Liver (tissue), 9 donors: ENCODE measurements around the gene FYCO1. TPM values are rescaled to one million over a fixed set of nuclear protein-coding genes. Genes with fewer than 3 reads are reported as not detected.

Experiments used
- DNase-seq: peaks from one replicate; pipeline ENCODE4 v3.0.0-alpha.2; 2017; ENCODE audit warnings: low spot score
- H3K27ac ChIP-seq, 2 donors: one replicate each; pipeline ENCODE4 v1.7.0; 2013; ENCODE audit warnings: inconsistent platforms in 2 of 2, low read length in 2 of 2, control low read depth in 1 of 2, low read depth in 1 of 2, mild to moderate bottlenecking in 1 of 2
- H3K27me3 ChIP-seq, 4 donors: one replicate each; pipeline versions ENCODE4 v1.6.1 to v1.7.0; 2013; ENCODE audit warnings: low read length in 3 of 4, inconsistent platforms in 1 of 4, mild to moderate bottlenecking in 1 of 4, moderate library complexity in 1 of 4; ENCODE audit not compliant: control insufficient read depth in 4 of 4, insufficient read depth in 4 of 4
- H3K36me3 ChIP-seq, 4 donors: one replicate each; pipeline versions ENCODE4 v1.6.1 to v1.7.0; 2013; ENCODE audit warnings: low read length in 3 of 4, mild to moderate bottlenecking in 3 of 4, low read depth in 1 of 4, moderate library complexity in 1 of 4; ENCODE audit not compliant: control insufficient read depth in 4 of 4, insufficient read depth in 3 of 4
- H3K4me1 ChIP-seq, 4 donors: one replicate each; pipeline versions ENCODE4 v1.6.1 to v1.7.0; 2013; ENCODE audit warnings: low read length in 3 of 4, mild to moderate bottlenecking in 3 of 4, moderate library complexity in 1 of 4; ENCODE audit not compliant: control insufficient read depth in 4 of 4, insufficient read depth in 4 of 4
- H3K4me3 ChIP-seq, 3 donors: one replicate each; pipeline versions ENCODE4 v1.6.1 to v1.7.0; 2013; ENCODE audit warnings: low read length in 3 of 3, control low read depth in 1 of 3, low read depth in 1 of 3, mild to moderate bottlenecking in 1 of 3
- H3K9ac ChIP-seq, 2 donors: one replicate each; pipeline ENCODE4 v1.7.0; 2013; ENCODE audit warnings: low read length in 2 of 2, mild to moderate bottlenecking in 2 of 2, moderate library complexity in 2 of 2, control low read depth in 1 of 2, low read depth in 1 of 2
- H3K9me3 ChIP-seq, 4 donors: one replicate each; pipeline versions ENCODE4 v1.6.1 to v1.7.0; 2013; ENCODE audit warnings: low read length in 3 of 4; ENCODE audit not compliant: control insufficient read depth in 4 of 4
- FOXA1 ChIP-seq: IDR thresholded peaks from 2 replicates; pipeline ENCODE4 v1.6.1; 2016; ENCODE audit warnings: antibody characterized with exemption
- FOXA2 ChIP-seq: IDR thresholded peaks from 2 replicates; pipeline ENCODE4 v1.6.1; 2016; ENCODE audit warnings: antibody characterized with exemption
- GABPA ChIP-seq, 2 donors: IDR thresholded peaks in 1 of 2; conservative IDR thresholded peaks in 1 of 2; 2 replicates each; pipeline ENCODE4 v1.6.1; 2016; ENCODE audit warnings: antibody characterized with exemption in 2 of 2, mild to moderate bottlenecking in 1 of 2, moderate library complexity in 1 of 2
- HNF4A ChIP-seq, 2 donors: conservative IDR thresholded peaks; 2 replicates each; pipeline ENCODE4 v1.6.1; 2016; ENCODE audit warnings: antibody characterized with exemption in 2 of 2, mild to moderate bottlenecking in 2 of 2
- HNF4G ChIP-seq: IDR thresholded peaks from 2 replicates; pipeline ENCODE4 v1.6.1; 2016; ENCODE audit warnings: antibody characterized with exemption
- JUND ChIP-seq, 2 donors: IDR thresholded peaks; 2 replicates each; pipeline ENCODE4 v1.6.1; 2016; ENCODE audit warnings: antibody characterized with exemption in 2 of 2
- MAX ChIP-seq: IDR thresholded peaks from 2 replicates; pipeline ENCODE4 v1.6.1; 2016; ENCODE audit warnings: antibody characterized with exemption
- NR2F2 ChIP-seq: IDR thresholded peaks from 2 replicates; pipeline ENCODE4 v1.6.1; 2016; ENCODE audit warnings: antibody characterized with exemption
- RAD21 ChIP-seq, 2 donors: IDR thresholded peaks; 2 replicates each; pipeline ENCODE4 v1.6.1; 2016; ENCODE audit warnings: antibody characterized with exemption in 2 of 2, mild to moderate bottlenecking in 2 of 2
- REST ChIP-seq: IDR thresholded peaks from 2 replicates; pipeline ENCODE4 v1.6.1; 2016; ENCODE audit warnings: antibody characterized with exemption, mild to moderate bottlenecking
- RXRA ChIP-seq, 2 donors: IDR thresholded peaks; 2 replicates each; pipeline ENCODE4 v1.6.1; 2017 to 2018; ENCODE audit warnings: antibody characterized with exemption in 2 of 2, mild to moderate bottlenecking in 1 of 2
- SP1 ChIP-seq: IDR thresholded peaks from 2 replicates; pipeline ENCODE4 v1.6.1; 2018; ENCODE audit warnings: antibody characterized with exemption, mild to moderate bottlenecking
- TAF1 ChIP-seq: conservative IDR thresholded peaks from 2 replicates; pipeline ENCODE4 v1.6.1; 2016; ENCODE audit warnings: antibody characterized with exemption, mild to moderate bottlenecking
- WGBS: extraction: QIAGEN DNeasy Blood & Tissue Kit; methylation state at CpG from one replicate; pipeline ENCODE4 v1.1.7; 2013; 5-methylcytosine and 5-hydroxymethylcytosine counted together
- polyA plus RNA-seq, 2 donors: library from polyadenylated mRNA; stranded (reverse) in 1 of 2; unstranded in 1 of 2; fragments of 200-250 nt in 1 of 2; fragments of >200 nt in 1 of 2; fragmentation: Nextera tagmentation in 1 of 2; extraction: Ambion mirVana in 1 of 2; gene quantifications; one replicate each; pipeline versions ENCODE4 v1.2.1 to v1.2.3, GENCODE V29; 2013 to 2015
- total RNA-seq, 2 donors: library from RNA; depleted of rRNA; stranded (reverse); fragments of >200 nt; gene quantifications; one replicate each; pipeline ENCODE4 v1.2.3, GENCODE V29; 2014
- TF ChIP-seq, protein P1 (sequence below): fragments of 150-350 bp; IDR thresholded peaks from 2 replicates; pipeline ENCODE4 v1.5.1; 2017; ENCODE audit warnings: improper control_type of control experiment, low read depth, low read length; ENCODE audit not compliant: missing input control
- TF ChIP-seq, protein P2 (sequence below): IDR thresholded peaks from 2 replicates; pipeline ENCODE4 v1.6.1; 2016; ENCODE audit warnings: antibody characterized with exemption
- donor health status: healthy.
- donor health status: healthy.
- donor health status: healthy.
- donor health status: healthy.
- donor health status: healthy.

Gene FYCO1
- total and polyA plus RNA-seq, 4 donors, result 3.0 to 17.1 (median 10.2) TPM

- 40% methylated on average over 4 of the region's 4 CpGs for WGBS
- H3K9me3 ChIP-seq, result no peaks in the 10 kb centered on the region
- no peak overlapping the region for H3K9ac ChIP-seq
- H3K4me3 ChIP-seq, result no peak overlapping the region
- DNase-seq, result no peak
- TF ChIP-seq HNF4A (conservative IDR thresholded peaks at IDR 0.05) (peak; percentile 15 to 34), JUND (IDR thresholded peaks at IDR 0.05) (no peak)
- peak overlapping the region; percentile 92 to 98 for H3K27ac ChIP-seq
- peaks cover 0 to 9% (median 5%) of the 10 kb centered on the region in 4 donors for H3K36me3 ChIP-seq
- H3K27me3 ChIP-seq, result no peaks in the 10 kb centered on the region
- peaks cover 37 to 78% (median 57%) of the 10 kb centered on the region in 4 donors for H3K4me1 ChIP-seq
These were observed 7.3 kb downstream of the FYCO1 start for GRCh38 chr3:45988362-45988761.

GRCh38 chr3:45987368-45988291, 8.0 kb downstream of the FYCO1 start:
- Histone ChIP-seq H3K4me1 (peaks cover 32 to 71% (median 49%) of the 10 kb centered on the region in 4 donors), H3K9ac (no peak overlapping the region), H3K27ac (peak overlapping the region; percentile 92 to 98), H3K4me3 (no peak overlapping the region), H3K36me3 (peaks cover 0 to 14% (median 10%) of the 10 kb centered on the region in 4 donors), H3K27me3 (no peaks in the 10 kb centered on the region), H3K9me3 (no peaks in the 10 kb centered on the region)
- 57% methylated on average over 8 of the region's 8 CpGs for WGBS
- TF ChIP-seq REST (no peak), NR2F2 (peak; percentile 67), RXRA (IDR thresholded peaks at IDR 0.05) (peak in 1 of 2 donors; percentile 19)
- DNase-seq, result no peak

- Histone ChIP-seq H3K9me3 (no peaks in the 10 kb centered on the region), H3K4me1 (peaks cover 31 to 59% (median 39%) of the 10 kb centered on the region in 4 donors), H3K27me3 (no peaks in the 10 kb centered on the region), H3K9ac (peak overlapping the region in 1 of 2 donors; percentile 81), H3K4me3 (no peak overlapping the region), H3K36me3 (peaks cover 0 to 21% (median 19%) of the 10 kb centered on the region in 4 donors), H3K27ac (peak overlapping the region; percentile 92 to 98)
- 34% methylated on average over 5 of the region's 5 CpGs for WGBS
- DNase-seq, result no peak
- no peak for TF ChIP-seq GABPA (IDR thresholded peaks at IDR 0.05 in 1 of 2, conservative IDR thresholded peaks at IDR 0.05 in 1 of 2)
- TF ChIP-seq REST, result peak; percentile 72
- TF ChIP-seq, protein P1, sequence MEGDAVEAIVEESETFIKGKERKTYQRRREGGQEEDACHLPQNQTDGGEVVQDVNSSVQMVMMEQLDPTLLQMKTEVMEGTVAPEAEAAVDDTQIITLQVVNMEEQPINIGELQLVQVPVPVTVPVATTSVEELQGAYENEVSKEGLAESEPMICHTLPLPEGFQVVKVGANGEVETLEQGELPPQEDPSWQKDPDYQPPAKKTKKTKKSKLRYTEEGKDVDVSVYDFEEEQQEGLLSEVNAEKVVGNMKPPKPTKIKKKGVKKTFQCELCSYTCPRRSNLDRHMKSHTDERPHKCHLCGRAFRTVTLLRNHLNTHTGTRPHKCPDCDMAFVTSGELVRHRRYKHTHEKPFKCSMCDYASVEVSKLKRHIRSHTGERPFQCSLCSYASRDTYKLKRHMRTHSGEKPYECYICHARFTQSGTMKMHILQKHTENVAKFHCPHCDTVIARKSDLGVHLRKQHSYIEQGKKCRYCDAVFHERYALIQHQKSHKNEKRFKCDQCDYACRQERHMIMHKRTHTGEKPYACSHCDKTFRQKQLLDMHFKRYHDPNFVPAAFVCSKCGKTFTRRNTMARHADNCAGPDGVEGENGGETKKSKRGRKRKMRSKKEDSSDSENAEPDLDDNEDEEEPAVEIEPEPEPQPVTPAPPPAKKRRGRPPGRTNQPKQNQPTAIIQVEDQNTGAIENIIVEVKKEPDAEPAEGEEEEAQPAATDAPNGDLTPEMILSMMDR, result no peak
- no peak for TF ChIP-seq TAF1
- TF ChIP-seq RAD21 (IDR thresholded peaks at IDR 0.05), result peak; percentile 36 to 48
- peak; percentile 89 to 92 for TF ChIP-seq HNF4A (conservative IDR thresholded peaks at IDR 0.05)
- TF ChIP-seq MAX, result peak; percentile 98
- peak; percentile 92 for TF ChIP-seq FOXA2
- peak; percentile 81 for TF ChIP-seq FOXA1
- peak; percentile 69 to 86 for TF ChIP-seq RXRA (IDR thresholded peaks at IDR 0.05)
- TF ChIP-seq JUND (IDR thresholded peaks at IDR 0.05), result peak; percentile 91 to 96
- peak; percentile 91 for TF ChIP-seq SP1
- TF ChIP-seq, protein P2, sequence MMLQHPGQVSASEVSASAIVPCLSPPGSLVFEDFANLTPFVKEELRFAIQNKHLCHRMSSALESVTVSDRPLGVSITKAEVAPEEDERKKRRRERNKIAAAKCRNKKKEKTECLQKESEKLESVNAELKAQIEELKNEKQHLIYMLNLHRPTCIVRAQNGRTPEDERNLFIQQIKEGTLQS, result no peak
- no peak for TF ChIP-seq NR2F2
- peak; percentile 64 for TF ChIP-seq HNF4G
These were observed 9.2 kb downstream of the FYCO1 start for GRCh38 chr3:45986303-45986982.
